Endometrium (tissue), 2 donors: Measurements from ENCODE around the gene CXCL9.
"Not testable (repeated sequence)": the region's sequence is repeated elsewhere in the genome, so short reads cannot be mapped to it uniquely, and the experiment has no call there.

Experiments used
- FAIRE-seq: peaks from 2 replicates; lab custom pipeline; 2012; peaks lifted over from hg19 to GRCh38; lab: Jason Lieb, UNC
- donor health status: control.
- donor health status: control.

Gene CXCL9

DNA sequence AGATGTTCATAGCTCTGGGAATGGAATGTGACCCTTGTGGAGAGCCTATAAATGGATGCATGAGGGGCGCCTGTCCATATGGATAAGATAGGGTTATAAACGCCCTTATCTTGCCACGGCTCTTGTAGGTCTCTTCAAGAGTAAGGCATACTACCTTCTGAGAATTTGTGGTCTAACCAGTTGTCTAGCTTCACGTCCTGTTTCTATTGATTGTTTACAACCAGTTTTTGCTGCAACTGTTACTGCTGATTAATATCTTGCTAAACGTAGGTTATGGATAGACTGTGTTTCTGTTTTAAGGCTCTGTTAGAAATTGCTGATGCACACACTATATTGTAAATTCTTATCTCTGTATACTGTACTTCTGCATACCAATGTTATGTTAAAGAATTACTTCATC, 52.5 kb downstream of the CXCL9 start:
- FAIRE-seq: not testable (repeated sequence)

DNA sequence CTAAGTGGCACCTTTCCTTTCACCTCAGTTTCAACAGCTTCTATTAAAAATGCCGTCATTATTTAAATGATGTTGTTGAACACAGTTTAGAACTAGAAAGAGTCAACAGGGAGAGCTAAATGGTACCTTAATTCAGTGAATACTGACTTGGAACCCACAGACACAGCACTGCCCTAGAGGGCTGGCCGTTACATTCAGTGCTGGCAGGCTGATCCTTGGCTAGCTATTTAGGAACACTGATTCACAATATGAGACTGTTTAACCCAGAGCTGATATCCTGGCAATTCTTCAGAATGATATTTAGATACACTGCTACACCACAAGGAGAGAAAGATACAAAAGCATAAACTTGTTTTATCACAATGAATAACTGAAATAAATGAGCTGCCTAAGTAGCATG, 53.8 kb downstream of the CXCL9 start:
- FAIRE-seq: no peak
